ENCODE measurements around the gene THSD7B.

GRCh38 chr2:136957044-136957443 lies 191.7 kb downstream of the THSD7B start:
- TF ChIP-seq YY1 (IDR thresholded peaks at IDR 0.05; ENCODE audit: insufficient read depth, insufficient read length), result no peak
- no peak for TF ChIP-seq ZNF274 (IDR thresholded peaks at IDR 0.05; ENCODE audit: low read depth, low read length)
- TF ChIP-seq SUZ12 (IDR thresholded peaks at IDR 0.05; ENCODE audit: extremely low read depth, insufficient read depth, insufficient read length), result no peak
